SK-N-MC (cell line): ENCODE data around the gene APOLD1.

Experiments
- EZH2 ChIP-seq: fragments of 200-600 bp; sonication (generic); IDR thresholded peaks from one replicate; pipeline ENCODE4 v1.6.1; 2017; ENCODE audit warnings: antibody characterized with exemption
- FOXP2 ChIP-seq: optimal IDR thresholded peaks from 2 replicates; pipeline ENCODE3; 2011; ENCODE audit warnings: mild to moderate bottlenecking, moderate library complexity; ENCODE audit not compliant: insufficient read depth; ENCODE audit errors: extremely low read length, control extremely low read depth
- POLR2AphosphoS5 ChIP-seq: IDR thresholded peaks from 2 replicates; pipeline ENCODE4 v1.6.1; 2012; ENCODE audit warnings: mild to moderate bottlenecking, low read depth, low read length, borderline replicate concordance

DNA sequence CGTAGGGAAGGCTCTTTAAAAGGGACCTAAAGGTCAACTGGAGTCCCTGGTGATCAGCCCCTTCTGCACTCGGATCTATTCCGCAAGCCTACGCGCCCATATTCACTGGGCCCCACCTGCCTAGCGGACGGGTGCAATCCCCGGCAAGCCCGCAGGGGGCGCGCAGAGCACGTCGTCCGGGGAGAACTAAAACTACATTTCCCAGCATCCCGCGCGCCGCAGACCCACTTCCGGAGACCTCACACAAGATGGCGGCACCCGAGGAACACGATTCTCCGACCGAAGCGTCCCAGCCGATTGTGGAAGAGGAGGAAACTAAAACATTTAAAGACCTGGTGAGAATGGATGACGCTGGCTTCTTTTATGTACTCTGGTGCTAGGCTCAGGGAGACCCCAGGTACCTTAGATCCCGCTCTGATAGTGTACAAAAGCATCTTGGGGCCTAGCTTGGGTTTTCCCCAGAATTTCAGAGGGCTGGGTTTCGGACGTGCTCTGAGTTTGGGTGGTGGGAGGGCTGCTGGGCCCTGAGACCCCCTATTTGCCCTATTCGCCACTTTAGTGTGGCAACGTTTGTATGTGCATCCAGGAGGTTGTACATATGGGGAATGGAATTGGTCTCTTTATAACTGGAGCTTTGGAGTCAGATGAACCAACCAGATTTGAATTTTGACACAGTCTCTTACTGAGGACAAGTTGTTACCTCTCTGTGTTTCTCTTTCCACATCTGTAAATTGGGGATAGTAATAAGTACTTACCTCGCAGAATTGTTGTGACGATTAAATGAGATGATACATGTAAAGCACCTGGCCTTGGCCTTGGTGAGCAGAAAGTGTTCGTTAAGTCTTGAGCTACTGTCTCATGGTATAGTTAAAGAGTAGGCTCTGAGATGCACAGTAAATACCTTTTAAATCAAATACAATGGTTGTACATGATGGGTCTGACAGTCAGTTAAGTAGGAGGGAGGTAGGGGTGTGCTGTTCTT lies 28.0 kb downstream of the APOLD1 start, which contains the start of gene DDX47:
- peak; percentile 87 for TF ChIP-seq POLR2AphosphoS5
- no peak for TF ChIP-seq EZH2
- no peak for TF ChIP-seq FOXP2
